ENCODE measurements around the gene RAB13. TPM values are rescaled to one million over a fixed set of nuclear protein-coding genes. Genes with fewer than 3 reads are reported as not detected.

The RAB13 gene
- total and polyA plus RNA-seq, 2 of the 8 experiments (the other 6 are each of a cell fraction or from before 2014, with no cell fraction given), result 70.5 to 157 TPM

DNA sequence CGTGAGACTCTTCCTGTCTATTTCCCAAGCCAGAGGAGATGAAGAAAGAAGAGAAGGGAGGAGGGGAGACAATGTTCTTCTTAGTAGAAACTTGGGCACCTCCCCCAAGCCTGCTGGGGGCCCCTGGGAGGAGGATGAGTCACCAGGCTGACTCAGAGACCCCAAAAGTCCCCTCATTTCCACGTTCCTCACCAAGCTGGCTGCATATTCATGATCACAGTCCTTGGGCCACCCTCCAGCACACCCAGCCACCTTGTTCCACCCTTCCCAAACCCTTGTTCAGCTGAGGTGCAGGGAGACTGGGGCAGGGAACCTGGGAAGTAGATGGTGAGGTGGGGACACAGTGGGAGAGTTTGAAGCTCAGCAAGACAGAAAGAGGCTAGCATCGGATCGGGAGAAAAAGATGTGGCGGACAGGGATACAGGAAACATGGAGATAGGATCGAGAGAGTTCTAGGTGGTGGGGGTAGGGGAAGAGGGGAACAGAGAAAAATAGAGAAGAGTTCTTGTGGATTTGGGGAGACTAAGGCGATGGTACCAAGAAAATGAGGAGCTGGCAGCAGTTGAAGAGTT, 712 bp downstream of the RAB13 start:
- Histone ChIP-seq H3K4me3 (ENCODE audit: extremely low read depth in 1 of 4, insufficient read depth in 2 of 4, low read depth in 3 of 4, low read length in 4 of 4) (peak overlapping the region; percentile 83 to 93 (median 90)), H3K79me1 (ENCODE audit: low read depth, low read length) (0 out of 2 replicates have a peak, but pooled peaks cover 3% of the 10 kb centered on the region), H3K23ac (ENCODE audit: insufficient read length) (no peak overlapping the region), H3K23me2 (ENCODE audit: low read depth, low read length) (peaks cover 10% of the 10 kb centered on the region), H3K56ac (replicated peaks; ENCODE audit: insufficient read length, low read depth, low read length) (peak overlapping the region; percentile 70), H3K9ac (replicated peaks in 1 of 4; ENCODE audit: extremely low read depth in 1 of 4, low read depth in 3 of 4, low read length in 3 of 4) (peak overlapping the region; percentile 61 to 90 (median 80)), H3K79me2 (ENCODE audit: control insufficient read depth in 1 of 2, insufficient read depth in 2 of 2, low read length in 2 of 2) (peaks cover 0 to 19% of the 10 kb centered on the region in 2 experiments; a peak in 2 of 4 replicates), H2AFZ (ENCODE audit: low read length) (no peak overlapping the region), H3K18ac (ENCODE audit: extremely low read depth, low read length) (peak overlapping the region; percentile 39), H4K8ac (ENCODE audit: extremely low read depth, insufficient read depth, low read length) (no peak overlapping the region), H2BK120ac (replicated peaks; ENCODE audit: low read depth, low read length) (no peak overlapping the region), H4K20me1 (replicated peaks in 1 of 2; ENCODE audit: control insufficient read depth in 1 of 2, insufficient read depth in 2 of 2, low read length in 2 of 2) (peaks cover 0 to 4% of the 10 kb centered on the region in 2 experiments), H2BK5ac (ENCODE audit: low read depth, low read length) (peak overlapping the region; percentile 60), H3K4me1 (replicated peaks in 1 of 4; ENCODE audit: control insufficient read depth in 3 of 4, insufficient read depth in 4 of 4, low read length in 3 of 4) (peaks cover 0 to 10% (median 9%) of the 10 kb centered on the region in 4 experiments; a peak in 5 of 7 replicates), H2AK5ac (ENCODE audit: low read depth, low read length) (no peak overlapping the region), H2BK12ac (ENCODE audit: low read depth, low read length) (0 out of 2 replicates have a peak overlapping the region, but pooled peaks have one; percentile 5), H3K27me3 (replicated peaks in 1 of 4; ENCODE audit: control insufficient read depth in 3 of 4, extremely low read depth in 1 of 4, insufficient read depth in 3 of 4, low read length in 3 of 4) (no peaks in the 10 kb centered on the region), H3K4me2 (ENCODE audit: insufficient read depth in 1 of 2, low read depth in 2 of 2, low read length in 2 of 2) (peak overlapping the region; percentile 96 to 100), H3K27ac (ENCODE audit: low read depth, low read length) (peak overlapping the region; percentile 74), H4K91ac (replicated peaks; ENCODE audit: insufficient read length, low read length) (peak overlapping the region; percentile 38), H4K5ac (ENCODE audit: insufficient read length, low read depth, low read length) (peak overlapping the region; percentile 74), H3K36me3 (ENCODE audit: control insufficient read depth in 2 of 4, insufficient read depth in 4 of 4, low read length in 3 of 4) (peaks cover 5 to 32% (median 25%) of the 10 kb centered on the region in 4 experiments; a peak in 7 of 8 replicates), H3K14ac (ENCODE audit: insufficient read length) (no peak overlapping the region), H2BK20ac (ENCODE audit: low read length) (no peak overlapping the region), H3K9me3 (ENCODE audit: insufficient read depth in 2 of 2, low read depth in 1 of 2, low read length in 1 of 2) (no peaks in the 10 kb centered on the region), H3K4ac (replicated peaks; ENCODE audit: insufficient read length, low read depth, low read length) (peak overlapping the region; percentile 80), H2BK15ac (ENCODE audit: low read length) (no peak overlapping the region; the same call in 1 of the 2 replicates)
- DNase-seq (ENCODE audit: low read depth in 1 of 2, low spot score in 2 of 2) (peak in 1 of 2 experiments; percentile 57), FAIRE-seq (no peak)
- WGBS, 2 experiments (ENCODE audit: extremely low coverage in 1 of 2, insufficient coverage in 1 of 2, insufficient read length in 1 of 2, insufficient replicate concordance in 2 of 2, low coverage in 1 of 2, low lambda C conversion rate in 2 of 2, missing lambda C conversion rate in 1 of 2), result 5% methylated on average over 7 of the region's 7 CpGs; no CpG with 5 or more reads in 1 of the 2 experiments
- ChIA-PET POLR2A (ENCODE audit: partially characterized antibody) (interaction anchor here (1.0 to 13.2 kb wide), 15 partner anchors 9 to 210 kb away, joined by 3 to 454 read pairs (median 4); partner anchors contain the start of genes CREB3L4, CRTC2, DENND4B and JTB), CTCF (ENCODE audit: partially characterized antibody) (interaction anchor here (1.0 to 3.9 kb wide), 13 partner anchors 7 to 214 kb away, joined by 3 to 31 read pairs (median 10); partner anchors contain the start of genes CREB3L4, DENND4B, GATAD2B and JTB)
- no peak; the same call in 1 of the 2 replicates for TF ChIP-seq ATF3 (IDR thresholded peaks at IDR 0.05; ENCODE audit: insufficient read depth, low read depth, low read length)
- no peak for TF ChIP-seq SRF (IDR thresholded peaks at IDR 0.05; ENCODE audit: low read depth, low read length)
- TF ChIP-seq TBP (IDR thresholded peaks at IDR 0.05; ENCODE audit: low read depth, low read length), result peak; percentile 34; the same call in 1 of the 2 replicates
- TF ChIP-seq ATF2 (IDR thresholded peaks at IDR 0.05; ENCODE audit: low read length), result no peak
- peak; percentile 97 for TF ChIP-seq JUND (IDR thresholded peaks at IDR 0.05; ENCODE audit: low read length)
- TF ChIP-seq CEBPB (IDR thresholded peaks at IDR 0.05; ENCODE audit: low read depth, low read length), result no peak
- no peak for TF ChIP-seq ASH2L (IDR thresholded peaks at IDR 0.05; ENCODE audit: low read length)
- TF ChIP-seq TAF1 (IDR thresholded peaks at IDR 0.05; ENCODE audit: low read depth, low read length), result peak; percentile 72
- TF ChIP-seq POU5F1 (IDR thresholded peaks at IDR 0.05; ENCODE audit: low read depth, low read length), result no peak
- TF ChIP-seq EGR1 (IDR thresholded peaks at IDR 0.05; ENCODE audit: borderline replicate concordance, low read depth, low read length), result no peak

Measured in H1 (cell line).